Left ventricle myocardium superior (tissue), 1 donor: ENCODE results near the gene NTSR1. TPM values are rescaled to one million over a fixed set of nuclear protein-coding genes. Genes with fewer than 3 reads are reported as not detected.

Experiments used
- ATAC-seq: fragments of 200-7000 bp; cut with Tn5 transposase; one replicate; pipeline ENCODE4 v1.9.1; 2020; ENCODE audit warnings: mild to moderate bottlenecking, moderate library complexity
- DNase-seq: peaks from one replicate; pipeline ENCODE4 v3.0.0-alpha.2; 2020
- intact Hi-C: fragments of 100-400 bp; cut with micrococcal nuclease; formaldehyde crosslinking; loops from one replicate; pipeline ENCODE4 v1.11.0; 2022
- total RNA-seq: library from RNA; stranded (reverse); fragmentation: NEBNext Ultra II Directional; extraction: Animal tissue kit (Norgen Biotek cat#: 25700); gene quantifications from one replicate; pipeline ENCODE4 v1.2.1, GENCODE V29; 2021
- donor health status: DM: no; HTN: yes; CAD: no; lungs with severe emphysema.

Gene NTSR1
- total RNA-seq, 1 donor from 2014 or later = not detected

DNA sequence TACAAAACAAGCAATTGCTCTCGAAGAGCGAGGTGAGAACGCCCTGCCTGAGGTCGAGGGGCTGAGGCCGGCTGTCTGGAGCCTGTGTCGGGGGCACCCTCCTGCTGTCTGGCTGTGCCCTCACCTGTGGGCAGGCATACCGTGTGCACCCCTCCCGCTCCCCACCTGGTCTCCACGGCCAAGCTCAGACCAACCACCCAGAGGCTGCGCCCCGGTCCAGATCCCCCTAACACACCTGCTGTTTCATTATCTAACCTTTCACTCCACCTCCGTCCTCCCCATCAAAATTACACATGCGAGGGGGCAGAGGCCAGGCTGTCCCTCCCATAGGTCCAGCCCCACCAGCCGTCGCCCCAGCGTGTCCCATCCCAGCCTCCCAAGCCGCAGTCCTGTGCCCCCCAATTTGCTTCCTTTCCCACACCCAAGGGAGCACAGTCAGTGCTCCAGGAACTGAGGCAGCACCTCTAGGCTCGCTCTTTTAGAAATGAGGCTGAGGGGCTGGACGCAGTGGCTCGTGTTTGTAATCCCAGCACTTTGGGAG is 35.2 kb downstream of the NTSR1 start:
- ATAC-seq (no peak), DNase-seq (peak; percentile 8)
- intact Hi-C loops = no loop called here

DNA sequence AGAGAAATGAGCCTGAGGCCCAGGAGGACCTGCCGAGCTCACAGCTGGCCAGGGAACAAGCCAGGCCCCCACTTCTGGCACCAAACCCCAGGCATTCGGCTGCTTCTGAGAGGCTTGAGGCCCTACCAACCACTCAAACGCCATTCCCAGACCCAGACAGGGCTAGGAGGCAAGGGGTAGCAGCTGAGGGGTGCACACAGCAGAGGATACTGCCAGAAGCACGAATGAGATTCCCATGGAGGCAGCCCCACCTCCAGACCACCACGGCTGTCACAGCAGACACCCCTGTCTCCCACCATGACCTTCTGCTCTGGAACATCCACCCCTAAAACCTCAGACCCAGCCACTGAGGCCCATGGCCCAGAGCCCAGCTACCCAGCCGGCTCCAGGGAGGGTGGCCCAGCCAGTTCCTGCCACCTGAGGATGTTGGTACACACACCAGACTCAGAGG is 36.1 kb downstream of the NTSR1 start:
- no peak for ATAC-seq
- intact Hi-C loops = no loop called here
- peak; percentile 9 for DNase-seq

DNA sequence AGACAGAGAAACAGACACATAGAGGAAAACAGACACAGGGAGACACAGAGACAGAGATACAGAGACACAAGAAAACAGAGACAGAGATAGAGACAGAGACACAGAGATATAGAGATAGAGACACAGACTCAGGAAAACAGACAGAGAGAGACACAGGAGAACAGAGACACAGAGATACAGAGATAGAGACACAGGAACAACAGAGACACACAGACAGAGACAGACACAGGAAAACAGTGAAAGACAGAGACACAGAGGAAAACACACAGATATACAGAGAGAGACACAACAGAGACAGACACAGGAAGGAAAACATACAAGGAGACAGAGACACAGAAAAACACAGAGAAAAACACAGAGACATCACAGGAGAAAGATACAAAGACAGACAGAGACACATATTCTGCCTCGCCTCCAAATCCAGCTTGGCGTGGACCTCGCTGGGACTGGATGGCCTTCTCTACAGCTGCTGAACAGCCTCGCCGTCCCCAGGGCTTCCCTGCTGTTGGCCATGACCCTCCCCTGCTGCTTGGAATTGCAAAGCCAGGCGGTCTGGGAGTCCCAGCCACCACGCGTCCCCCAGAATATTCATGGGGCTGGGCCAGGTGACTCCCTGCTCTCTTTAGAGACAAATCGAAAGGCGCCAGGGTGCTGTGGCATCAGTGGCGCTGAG is 36.8 kb downstream of the NTSR1 start:
- no peak for ATAC-seq
- DNase-seq = peak; percentile 31
- intact Hi-C loops = no loop called here

DNA sequence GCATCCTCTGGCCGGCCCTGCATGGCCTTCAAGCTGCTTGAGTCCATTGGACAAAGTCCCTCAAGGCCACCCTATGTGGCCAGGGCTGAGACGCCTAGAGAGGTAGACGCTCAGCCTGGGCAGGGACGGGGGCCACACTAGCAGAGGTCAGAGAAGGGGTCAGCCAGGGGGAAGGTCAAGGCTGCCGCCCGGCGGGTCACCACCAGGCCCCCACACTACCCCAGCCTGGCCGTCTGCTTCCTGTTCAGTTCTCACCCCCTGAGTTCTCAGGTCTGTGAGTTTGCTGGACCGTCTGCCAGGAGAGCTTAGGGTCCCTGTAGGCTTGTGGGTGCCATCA is 37.3 kb downstream of the NTSR1 start:
- DNase-seq (peak; percentile 19), ATAC-seq (no peak)
- intact Hi-C loops = no loop called here

DNA sequence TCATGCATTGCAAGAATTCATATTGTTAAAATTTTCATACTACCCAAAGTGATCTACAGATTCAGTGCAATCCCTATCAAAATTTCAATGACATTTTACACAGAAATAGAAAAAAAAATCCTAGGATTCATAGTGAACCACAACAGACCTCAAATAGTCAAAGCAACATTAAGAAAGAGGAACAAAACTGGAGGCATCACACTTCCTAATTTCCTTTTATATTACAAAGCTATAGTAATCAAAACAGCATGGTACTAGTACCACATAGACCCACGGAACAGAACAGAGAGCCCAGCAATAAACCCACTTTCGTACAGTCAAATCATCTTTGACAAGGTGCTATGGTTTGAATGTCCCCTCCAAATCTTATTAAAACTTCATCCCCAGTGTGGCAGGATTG is 39.7 kb downstream of the NTSR1 start:
- intact Hi-C loops = no loop called here
- DNase-seq (no peak), ATAC-seq (no peak)

DNA sequence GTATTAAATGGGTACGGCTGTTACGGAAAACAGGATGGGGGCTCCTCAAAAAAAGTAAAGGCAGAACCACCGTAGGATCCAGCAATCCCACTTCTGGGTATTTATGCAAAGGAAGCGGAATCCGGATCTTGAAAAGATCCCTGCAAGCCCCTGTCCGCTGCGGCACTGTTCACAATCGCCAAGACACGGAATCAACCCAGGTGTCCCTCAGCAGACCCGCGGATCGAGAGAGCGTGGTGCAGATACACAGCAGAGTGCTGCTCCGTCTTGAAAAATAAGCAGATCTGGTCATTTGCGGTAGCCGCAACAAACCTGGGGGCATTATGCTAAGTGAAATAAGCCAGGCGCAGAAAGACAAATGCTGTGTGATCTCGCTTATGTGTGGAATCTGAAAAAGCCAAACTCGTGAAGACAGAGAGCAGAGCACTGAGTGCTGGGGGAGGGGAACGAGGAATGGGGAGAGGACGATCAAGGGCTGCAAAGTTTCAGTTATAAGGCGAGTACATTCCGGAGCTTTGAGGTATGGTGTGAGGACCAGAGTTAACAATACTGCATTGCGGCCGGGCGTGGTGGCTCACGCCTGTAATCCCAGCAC is 41.3 kb downstream of the NTSR1 start:
- DNase-seq (peak; percentile 6), ATAC-seq (no peak)
- intact Hi-C loops = no loop called here

DNA sequence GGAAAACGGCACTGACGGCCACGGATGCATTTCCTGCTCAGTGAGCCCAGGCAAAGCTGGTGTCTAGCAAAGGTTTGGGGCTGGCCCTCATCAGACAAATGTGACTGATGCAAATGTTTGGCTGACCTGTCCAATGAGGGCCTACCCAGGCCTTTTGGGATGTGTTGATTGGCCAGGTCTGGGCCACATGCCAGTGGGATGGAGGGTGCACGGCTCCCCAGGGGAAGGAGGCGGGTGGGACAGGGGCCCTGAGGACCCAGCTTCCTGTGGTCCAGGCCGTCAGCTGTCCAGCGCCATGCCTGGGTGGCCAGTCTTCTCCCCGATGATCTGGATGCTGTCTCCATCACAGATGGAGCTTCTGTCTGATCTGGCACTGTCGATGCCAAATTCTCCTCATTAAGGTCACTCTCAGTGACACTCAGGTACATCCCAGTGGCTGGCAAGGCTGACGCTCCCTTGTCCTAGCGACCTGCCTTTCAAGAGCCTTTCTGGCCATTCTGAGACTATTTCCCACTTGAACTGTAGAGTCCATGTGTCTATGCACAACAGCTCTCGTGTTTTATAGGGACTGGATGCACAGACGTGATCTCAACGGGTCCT is 43.0 kb downstream of the NTSR1 start:
- DNase-seq = peak; percentile 16
- intact Hi-C loops = no loop called here
- ATAC-seq = no peak

DNA sequence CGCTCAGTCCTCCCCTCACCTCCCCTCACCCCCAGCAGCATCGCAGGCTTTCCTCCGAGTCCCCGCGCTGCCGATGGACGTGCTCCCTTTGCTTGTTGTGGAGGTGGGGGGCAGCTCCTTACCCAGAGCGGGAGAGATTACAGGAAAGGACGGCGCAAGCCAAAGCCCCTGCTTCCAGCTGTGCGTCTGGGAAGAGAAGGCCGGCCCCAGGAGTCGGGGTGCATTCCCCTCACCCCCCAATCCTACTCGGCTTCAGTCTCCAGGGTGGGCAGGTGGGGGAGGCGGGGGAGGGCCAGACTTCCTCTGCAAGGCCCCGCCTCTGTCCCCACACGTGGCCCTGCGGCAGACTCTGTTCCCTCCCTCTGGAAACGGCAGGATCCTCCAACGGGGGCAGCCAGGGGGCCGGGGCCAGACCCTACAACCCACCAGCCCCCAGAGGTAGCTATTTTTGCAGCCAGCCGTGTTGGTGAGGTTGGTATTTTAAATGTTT is 43.6 kb downstream of the NTSR1 start:
- peak; percentile 11 for DNase-seq
- intact Hi-C loops = no loop called here
- no peak for ATAC-seq

DNA sequence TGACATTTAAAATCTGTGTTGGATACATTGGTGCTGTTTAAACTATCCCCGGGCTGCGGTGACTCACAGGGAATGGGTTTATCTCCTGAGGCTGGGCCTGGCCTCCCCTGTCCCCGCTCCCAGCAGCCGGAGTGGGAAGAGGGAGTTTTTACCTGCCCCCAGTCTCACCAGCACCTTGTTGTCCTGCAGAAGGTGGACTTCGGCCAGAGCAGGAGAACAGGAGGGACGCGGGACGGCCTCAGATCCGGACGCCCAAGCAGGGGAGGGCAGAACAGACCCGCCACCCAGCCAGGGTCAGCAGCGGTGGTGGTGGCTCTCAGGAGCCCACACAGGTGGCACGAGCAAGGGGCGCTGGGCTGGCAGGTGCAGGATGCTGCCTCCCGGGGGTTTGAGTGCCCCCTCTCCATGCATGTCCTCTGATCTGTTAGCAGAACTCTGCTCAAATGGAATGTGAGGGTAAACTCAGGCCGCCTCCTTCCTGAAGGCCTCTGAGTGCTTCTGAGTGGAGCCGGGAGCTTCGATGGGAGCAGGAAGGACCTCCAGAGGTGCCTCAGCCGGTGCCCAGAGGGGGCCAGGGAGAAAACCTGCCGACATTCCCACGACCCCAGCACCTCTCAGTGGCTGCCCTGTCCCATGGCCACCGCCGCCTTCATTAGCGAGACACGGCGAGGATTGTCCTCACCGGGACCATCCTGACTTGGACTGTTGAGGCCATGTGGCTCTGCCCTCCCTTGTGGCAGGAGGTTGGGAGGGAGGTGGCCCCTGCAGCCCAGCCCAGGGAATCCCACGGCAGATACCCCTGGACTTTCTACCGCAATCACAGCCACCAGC is 44.2 kb downstream of the NTSR1 start:
- intact Hi-C loops = no loop called here
- peak; percentile 15 for DNase-seq
- ATAC-seq = no peak

DNA sequence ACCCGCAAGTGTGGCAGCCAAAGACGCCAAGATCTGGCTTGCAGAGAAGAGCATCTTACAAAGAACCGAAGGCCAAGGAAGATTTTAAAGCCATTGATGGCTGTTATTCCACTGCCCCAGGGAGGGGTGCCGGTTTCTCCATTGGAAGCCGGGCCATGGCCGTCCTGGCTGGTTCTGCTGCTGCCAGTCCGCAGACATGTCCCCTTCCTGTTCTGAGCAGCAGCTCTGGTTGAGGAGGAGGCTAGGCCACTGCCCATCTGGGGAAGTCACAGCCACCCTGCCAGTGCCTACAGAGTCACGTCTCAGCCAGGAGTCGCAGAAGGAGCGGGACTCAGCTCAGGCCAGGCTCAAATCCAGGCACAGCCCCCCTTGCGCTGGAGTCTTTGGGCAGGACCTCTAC is 45.0 kb downstream of the NTSR1 start:
- intact Hi-C loops = no loop called here
- peak; percentile 15 for DNase-seq
- ATAC-seq = no peak

DNA sequence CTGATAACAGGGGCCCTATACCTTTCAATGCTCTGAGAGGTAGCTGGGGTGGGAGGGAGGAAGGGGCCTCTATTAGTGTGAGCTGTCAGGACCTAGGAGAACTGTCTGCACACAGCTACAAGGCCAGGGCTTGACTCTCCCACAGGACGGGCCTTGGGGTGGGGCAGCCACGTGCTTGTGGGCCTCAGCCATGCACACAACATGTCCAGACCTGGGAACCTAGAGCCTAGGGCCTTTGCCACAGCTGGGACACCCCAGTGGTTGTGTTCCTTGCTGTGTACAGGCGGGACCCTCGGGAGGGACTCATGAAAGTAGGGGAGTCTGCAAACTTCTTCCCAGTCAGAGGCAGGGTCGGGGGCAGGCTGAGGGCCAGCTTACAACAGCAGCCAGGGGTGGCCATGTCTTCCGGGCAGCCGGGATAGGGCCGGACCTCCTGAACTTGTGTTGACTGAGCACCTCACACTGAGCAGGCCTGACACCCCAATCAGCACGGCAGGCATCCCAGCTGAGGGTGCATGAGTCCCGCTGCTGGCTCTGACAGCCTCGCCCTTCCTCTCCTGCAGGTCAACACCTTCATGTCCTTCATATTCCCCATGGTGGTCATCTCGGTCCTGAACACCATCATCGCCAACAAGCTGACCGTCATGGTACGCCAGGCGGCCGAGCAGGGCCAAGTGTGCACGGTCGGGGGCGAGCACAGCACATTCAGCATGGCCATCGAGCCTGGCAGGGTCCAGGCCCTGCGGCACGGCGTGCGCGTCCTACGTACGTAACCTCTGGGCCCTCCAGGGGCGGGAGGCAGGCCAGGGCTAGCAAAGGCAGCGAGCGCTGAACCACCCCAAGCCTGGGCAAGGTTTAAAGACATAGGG is 45.7 kb downstream of the NTSR1 start:
- DNase-seq = peak; percentile 17
- no peak for ATAC-seq
- intact Hi-C loops = no loop called here

DNA sequence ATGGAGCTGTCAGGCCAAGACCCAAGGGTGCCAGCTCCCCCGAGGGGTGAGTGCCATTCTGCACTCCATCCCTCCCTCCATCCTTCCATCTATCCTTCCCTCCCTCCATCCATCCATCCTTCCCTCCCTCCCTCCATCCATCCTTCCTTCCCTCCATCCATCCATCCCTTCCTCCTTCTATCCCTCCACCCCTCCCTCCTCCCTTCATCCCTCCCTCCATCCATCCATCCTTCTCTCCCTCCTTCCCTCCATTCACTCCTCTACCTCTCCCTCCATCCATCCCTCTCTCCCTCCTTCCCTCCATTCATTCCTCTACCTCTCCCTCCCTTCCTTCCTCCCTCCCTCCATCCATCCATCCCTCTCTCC is 46.3 kb downstream of the NTSR1 start:
- no peak for ATAC-seq
- intact Hi-C loops = no loop called here

DNA sequence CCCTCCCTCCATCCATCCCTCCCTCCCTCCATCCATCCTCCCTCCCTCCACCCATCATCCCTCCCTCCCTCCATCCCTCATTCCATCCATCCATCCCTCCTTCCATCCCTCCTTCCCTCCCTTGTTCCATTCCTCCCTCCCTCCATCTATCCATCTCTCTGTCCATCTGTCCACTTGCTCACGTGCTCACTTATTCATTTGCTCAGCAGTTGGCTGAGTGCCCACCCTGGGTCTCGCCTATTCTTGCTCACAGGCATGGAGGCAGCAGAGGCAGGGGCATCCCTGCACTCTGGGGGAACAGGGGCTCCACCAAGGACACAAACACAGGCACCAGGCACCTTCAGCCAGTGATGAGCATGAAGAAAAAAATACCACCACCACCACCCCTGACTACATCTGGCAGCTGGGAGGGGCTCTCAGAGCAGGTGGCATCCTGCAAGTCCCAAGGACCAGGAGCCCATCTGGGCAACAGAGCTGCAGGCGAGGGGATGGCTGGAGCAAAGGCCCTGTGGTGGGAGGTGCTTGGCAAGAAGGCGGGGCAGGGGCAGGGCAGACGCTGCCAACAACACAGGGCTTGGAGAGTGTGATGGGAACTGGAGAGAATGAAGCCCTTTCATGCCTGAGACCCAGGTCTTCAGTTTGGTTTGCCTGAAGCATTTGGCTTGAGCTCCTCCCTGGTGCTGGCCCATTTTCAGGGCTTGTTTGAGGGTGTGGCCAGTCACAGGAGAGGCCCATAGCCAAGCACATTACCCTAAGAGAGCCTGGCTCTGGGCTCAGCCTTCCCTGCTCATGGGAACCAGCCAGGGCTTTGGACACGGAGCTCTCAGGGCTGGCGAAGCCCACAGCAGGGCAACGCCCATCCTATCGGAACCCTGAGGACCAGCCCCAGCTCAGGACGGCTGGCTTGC is 47.4 kb downstream of the NTSR1 start:
- no peak for ATAC-seq
- intact Hi-C loops = no loop called here
- DNase-seq = peak; percentile 28

More for the DNA sequence above, 46.3 kb downstream of the NTSR1 start:
- DNase-seq = no peak

DNA sequence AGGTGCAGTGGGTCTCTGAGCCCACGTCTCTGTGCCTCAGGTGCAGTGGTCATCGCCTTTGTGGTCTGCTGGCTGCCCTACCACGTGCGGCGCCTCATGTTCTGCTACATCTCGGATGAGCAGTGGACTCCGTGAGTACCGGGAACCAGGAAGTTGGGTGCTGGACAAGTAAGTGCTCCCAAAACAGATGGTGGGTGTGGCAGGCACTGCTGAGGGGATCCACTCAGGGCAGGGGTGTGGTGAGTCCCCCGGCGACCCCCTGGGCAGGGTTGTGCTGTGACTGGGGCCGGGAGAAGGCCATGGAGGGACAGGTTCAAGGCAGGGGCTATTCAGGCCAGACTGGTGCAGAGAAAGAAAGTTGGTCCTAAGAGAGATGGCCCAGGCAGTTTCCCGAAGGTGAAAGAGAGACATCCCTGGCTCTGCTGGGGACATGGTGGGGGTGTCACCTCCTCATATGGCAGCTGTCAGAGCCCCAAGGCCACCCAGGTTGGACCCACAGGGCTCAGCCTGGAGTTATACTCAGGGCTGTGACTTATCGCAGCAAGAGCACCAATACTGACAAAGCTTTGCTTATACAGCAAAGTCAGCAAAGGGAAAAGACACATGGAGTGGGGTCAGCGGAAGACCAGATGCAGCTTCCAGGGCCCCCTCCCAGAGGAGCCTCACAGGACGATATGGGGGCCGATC is 49.7 kb downstream of the NTSR1 start:
- ATAC-seq (no peak), DNase-seq (peak; percentile 12)
- intact Hi-C loops = no loop called here

DNA sequence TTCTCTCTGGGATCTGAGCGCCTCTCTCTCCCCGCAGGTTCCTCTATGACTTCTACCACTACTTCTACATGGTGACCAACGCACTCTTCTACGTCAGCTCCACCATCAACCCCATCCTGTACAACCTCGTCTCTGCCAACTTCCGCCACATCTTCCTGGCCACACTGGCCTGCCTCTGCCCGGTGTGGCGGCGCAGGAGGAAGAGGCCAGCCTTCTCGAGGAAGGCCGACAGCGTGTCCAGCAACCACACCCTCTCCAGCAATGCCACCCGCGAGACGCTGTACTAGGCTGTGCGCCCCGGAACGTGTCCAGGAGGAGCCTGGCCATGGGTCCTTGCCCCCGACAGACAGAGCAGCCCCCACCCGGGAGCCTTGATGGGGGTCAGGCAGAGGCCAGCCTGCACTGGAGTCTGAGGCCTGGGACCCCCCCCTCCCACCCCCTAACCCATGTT is 51.4 kb downstream of the NTSR1 start:
- DNase-seq = peak; percentile 13

DNA sequence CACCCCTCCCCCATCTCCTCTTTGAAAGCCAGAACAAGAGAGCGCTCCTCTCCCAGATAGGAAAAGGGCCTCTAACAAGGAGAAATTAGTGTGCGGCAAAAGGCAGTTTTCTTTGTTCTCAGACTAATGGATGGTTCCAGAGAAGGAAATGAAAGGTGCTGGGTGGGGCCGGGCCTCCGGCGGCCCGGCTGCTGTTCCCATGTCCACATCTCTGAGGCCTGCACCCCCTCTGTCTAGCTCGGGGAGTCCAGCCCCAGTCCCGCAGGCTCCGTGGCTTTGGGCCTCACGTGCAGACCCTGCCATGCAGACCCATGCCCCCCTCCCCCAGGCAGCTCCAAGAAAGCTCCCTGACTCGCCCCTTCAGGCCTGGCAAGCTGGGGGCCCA is 51.8 kb downstream of the NTSR1 start:
- intact Hi-C loops = no loop called here
- DNase-seq = peak; percentile 14
- ATAC-seq = no peak

More for the DNA sequence above, 51.4 kb downstream of the NTSR1 start:
- no peak for ATAC-seq
- intact Hi-C loops = no loop called here
